ENCODE results near the gene KRT77.
"Not testable (repeated sequence)": the region's sequence is repeated elsewhere in the genome, so short reads cannot be mapped to it uniquely, and the experiment has no call there.

Gene KRT77

GRCh38 chr12:52724384-52724783 lies 21.1 kb upstream of the KRT77 start:
- DNase-seq (ENCODE audit: insufficient read length, low spot score) (no peak), FAIRE-seq (no peak)

GRCh38 chr12:52722680-52723079 lies 19.4 kb upstream of the KRT77 start:
- FAIRE-seq (no peak), DNase-seq (ENCODE audit: insufficient read length, low spot score) (no peak)

- DNase-seq (ENCODE audit: insufficient read length, low spot score) (no peak), FAIRE-seq (no peak)
Measured at GRCh38 chr12:52721838-52722470, 18.6 kb upstream of the KRT77 start.

- FAIRE-seq (peak; percentile 60), DNase-seq (ENCODE audit: insufficient read length, low spot score) (peak; percentile 17)
Measured at GRCh38 chr12:52720365-52720886, 17.1 kb upstream of the KRT77 start.

- no peak for DNase-seq (ENCODE audit: insufficient read length, low spot score)
- no peak for FAIRE-seq
Measured at GRCh38 chr12:52716061-52716460, 12.7 kb upstream of the KRT77 start.

GRCh38 chr12:52715416-52715815 lies 12.1 kb upstream of the KRT77 start:
- DNase-seq (ENCODE audit: insufficient read length, low spot score) (no peak), FAIRE-seq (no peak)

- no peak for FAIRE-seq
- DNase-seq (ENCODE audit: insufficient read length, low spot score) = no peak
Measured at GRCh38 chr12:52714887-52715281, 11.6 kb upstream of the KRT77 start.

- DNase-seq (ENCODE audit: insufficient read length, low spot score) = no peak
- no peak for FAIRE-seq
Measured at GRCh38 chr12:52713960-52714886, 10.9 kb upstream of the KRT77 start.

GRCh38 chr12:52712122-52712521 lies 8.8 kb upstream of the KRT77 start:
- not testable (repeated sequence) for FAIRE-seq; DNase-seq (ENCODE audit: insufficient read length, low spot score)

- no peak for DNase-seq (ENCODE audit: insufficient read length, low spot score)
Measured at GRCh38 chr12:52710730-52711129, 7.4 kb upstream of the KRT77 start.

GRCh38 chr12:52708010-52708409 lies 4.7 kb upstream of the KRT77 start:
- DNase-seq (ENCODE audit: insufficient read length, low spot score) (no peak), FAIRE-seq (no peak)

More at GRCh38 chr12:52710730-52711129, 7.4 kb upstream of the KRT77 start:
- FAIRE-seq = no peak

GRCh38 chr12:52704464-52704863 lies 1.1 kb upstream of the KRT77 start:
- FAIRE-seq (no peak), DNase-seq (ENCODE audit: insufficient read length, low spot score) (no peak)

GRCh38 chr12:52703878-52704277 lies 554 bp upstream of the KRT77 start:
- DNase-seq (ENCODE audit: insufficient read length, low spot score) (no peak), FAIRE-seq (no peak)

- FAIRE-seq (peak; percentile 9), DNase-seq (ENCODE audit: insufficient read length, low spot score) (no peak)
Measured at GRCh38 chr12:52702338-52702737, 986 bp downstream of the KRT77 start.

- FAIRE-seq (no peak), DNase-seq (ENCODE audit: insufficient read length, low spot score) (no peak)
Measured at GRCh38 chr12:52701281-52701680, 2.0 kb downstream of the KRT77 start.

- FAIRE-seq = no peak
Measured at GRCh38 chr12:52699960-52700359, 3.4 kb downstream of the KRT77 start.

GRCh38 chr12:52699373-52699772 lies 4.0 kb downstream of the KRT77 start:
- DNase-seq (ENCODE audit: insufficient read length, low spot score) = no peak
- FAIRE-seq = no peak

More at GRCh38 chr12:52699960-52700359, 3.4 kb downstream of the KRT77 start:
- no peak for DNase-seq (ENCODE audit: insufficient read length, low spot score)

- no peak for FAIRE-seq
Measured at GRCh38 chr12:52698651-52699340, 4.5 kb downstream of the KRT77 start.

GRCh38 chr12:52697058-52697582 lies 6.2 kb downstream of the KRT77 start:
- no peak for FAIRE-seq

More at GRCh38 chr12:52698651-52699340, 4.5 kb downstream of the KRT77 start:
- no peak for DNase-seq (ENCODE audit: insufficient read length, low spot score)

GRCh38 chr12:52696588-52696987 lies 6.7 kb downstream of the KRT77 start:
- no peak for FAIRE-seq
- no peak for DNase-seq (ENCODE audit: insufficient read length, low spot score)

More at GRCh38 chr12:52697058-52697582, 6.2 kb downstream of the KRT77 start:
- no peak for DNase-seq (ENCODE audit: insufficient read length, low spot score)

- DNase-seq (ENCODE audit: insufficient read length, low spot score) (no peak), FAIRE-seq (no peak)
Measured at GRCh38 chr12:52695039-52695438, 8.3 kb downstream of the KRT77 start.
